Central memory CD8-positive, alpha-beta T cell (primary cell): ENCODE results near the gene CD63.

Experiments
- ATAC-seq: fragments of 150-1000 bp; cut with Tn5 transposase; replicated peaks from 2 replicates; pipeline ENCODE4 v1.10.0; 2022; ENCODE audit warnings: mild to moderate bottlenecking, moderate FRiP score, moderate number of reproducible peaks; ENCODE audit not compliant: poor library complexity, severe bottlenecking; ENCODE audit errors: extremely low read depth
- DNase-seq, 2 donors: peaks; one replicate each; pipeline ENCODE4 v3.0.0; 2021; ENCODE audit warnings: low spot score in 2 of 2
- H3K27ac Mint-ChIP-seq: one replicate; pipeline ENCODE4 v1.8.0; 2022; ENCODE audit warnings: low read depth, mild to moderate bottlenecking, moderate library complexity, mixed read lengths
- H3K27me3 Mint-ChIP-seq: one replicate; pipeline ENCODE4 v1.8.0; 2022; ENCODE audit warnings: mixed read lengths
- H3K36me3 Mint-ChIP-seq: one replicate; pipeline ENCODE4 v1.8.0; 2022; ENCODE audit warnings: mild to moderate bottlenecking, moderate library complexity, mixed read lengths; ENCODE audit not compliant: insufficient read depth
- H3K4me1 Mint-ChIP-seq: one replicate; pipeline ENCODE4 v1.8.0; 2022; ENCODE audit warnings: mixed read lengths
- H3K4me3 Mint-ChIP-seq: one replicate; pipeline ENCODE4 v1.8.0; 2022; ENCODE audit warnings: mild to moderate bottlenecking, moderate library complexity, mixed read lengths
- H3K9me3 Mint-ChIP-seq: one replicate; pipeline ENCODE4 v1.8.0; 2022; ENCODE audit warnings: mixed read lengths

The CD63 gene

GRCh38 chr12:55682087-55682796, 46.6 kb downstream of the CD63 start:
- Mint-ChIP-seq H3K4me1 (peaks cover 12% of the 10 kb centered on the region), H3K27me3 (peaks cover 54% of the 10 kb centered on the region), H3K27ac (no peak overlapping the region), H3K36me3 (peaks cover 3% of the 10 kb centered on the region), H3K9me3 (no peaks in the 10 kb centered on the region), H3K4me3 (no peak overlapping the region)
- ATAC-seq (no peak), DNase-seq (no peak)

GRCh38 chr12:55681142-55682077, 47.4 kb downstream of the CD63 start:
- H3K27ac Mint-ChIP-seq: no peak overlapping the region
- peaks cover 12% of the 10 kb centered on the region for H3K4me1 Mint-ChIP-seq
- H3K4me3 Mint-ChIP-seq: no peak overlapping the region
- H3K36me3 Mint-ChIP-seq: peaks cover 3% of the 10 kb centered on the region
- H3K9me3 Mint-ChIP-seq: no peaks in the 10 kb centered on the region
- no peak for ATAC-seq
- DNase-seq: no peak
- peaks cover 56% of the 10 kb centered on the region for H3K27me3 Mint-ChIP-seq

- no peaks in the 10 kb centered on the region for H3K9me3 Mint-ChIP-seq
- peaks cover 12% of the 10 kb centered on the region for H3K4me1 Mint-ChIP-seq
- ATAC-seq (no peak), DNase-seq (no peak)
- H3K4me3 Mint-ChIP-seq: no peak overlapping the region
- no peak overlapping the region for H3K27ac Mint-ChIP-seq
- H3K36me3 Mint-ChIP-seq: no peaks in the 10 kb centered on the region
- peaks cover 56% of the 10 kb centered on the region for H3K27me3 Mint-ChIP-seq
These were observed 49.1 kb downstream of the CD63 start for GRCh38 chr12:55679691-55680090.

GRCh38 chr12:55676707-55677106, 52.1 kb downstream of the CD63 start:
- H3K4me3 Mint-ChIP-seq: no peak overlapping the region
- no peaks in the 10 kb centered on the region for H3K36me3 Mint-ChIP-seq
- H3K27ac Mint-ChIP-seq: no peak overlapping the region
- H3K4me1 Mint-ChIP-seq: peaks cover 10% of the 10 kb centered on the region
- DNase-seq (no peak), ATAC-seq (no peak)
- H3K27me3 Mint-ChIP-seq: peaks cover 50% of the 10 kb centered on the region
- no peaks in the 10 kb centered on the region for H3K9me3 Mint-ChIP-seq

GRCh38 chr12:55675666-55676065, 53.1 kb downstream of the CD63 start:
- DNase-seq: no peak
- Mint-ChIP-seq H3K27me3 (peaks cover 39% of the 10 kb centered on the region), H3K27ac (no peak overlapping the region), H3K4me3 (no peak overlapping the region), H3K9me3 (no peaks in the 10 kb centered on the region), H3K36me3 (no peaks in the 10 kb centered on the region), H3K4me1 (no peaks in the 10 kb centered on the region)
- no peak for ATAC-seq
